ENCODE results near the gene NSD1.

The NSD1 gene

DNA sequence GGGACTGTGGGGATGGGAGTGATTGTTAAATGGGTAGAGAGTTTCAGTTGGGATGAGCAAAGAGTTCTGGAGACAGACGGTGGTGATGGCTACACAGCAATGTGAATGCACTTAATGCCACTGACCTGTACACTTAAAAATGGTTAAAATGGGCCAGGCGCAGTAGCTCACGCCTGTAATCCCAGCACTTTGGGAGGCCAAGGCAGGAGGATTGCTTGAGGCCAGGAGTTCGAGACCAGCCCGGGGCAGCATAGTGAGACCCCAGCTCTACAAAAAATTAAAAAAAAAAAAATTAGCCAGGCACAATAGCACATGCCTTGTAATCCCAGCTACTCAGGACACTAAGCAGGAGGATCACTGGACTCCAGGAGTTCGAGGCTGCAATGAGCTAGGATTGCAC, 210.2 kb downstream of the NSD1 start:
- DNase-seq: no peak

DNA sequence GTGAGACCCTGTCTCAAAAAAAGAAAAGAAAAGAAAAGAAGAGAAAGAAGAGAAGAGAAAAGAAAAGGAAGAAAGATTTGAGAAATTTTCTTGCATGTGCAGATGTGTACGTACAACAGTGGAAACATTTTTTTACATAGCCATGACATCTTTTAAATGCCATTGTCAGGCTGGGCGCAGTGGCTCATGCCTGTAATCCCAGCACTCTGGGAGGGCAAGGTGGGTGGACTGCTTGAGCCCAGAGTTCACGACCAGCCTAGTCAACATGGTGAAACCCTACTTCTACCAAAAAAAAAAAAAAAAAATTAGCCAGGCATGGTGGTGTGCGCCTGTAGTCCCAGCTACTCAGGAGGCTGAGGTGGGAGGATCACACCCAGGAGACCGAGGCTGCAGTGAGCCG, 211.3 kb downstream of the NSD1 start:
- DNase-seq: no peak

DNA sequence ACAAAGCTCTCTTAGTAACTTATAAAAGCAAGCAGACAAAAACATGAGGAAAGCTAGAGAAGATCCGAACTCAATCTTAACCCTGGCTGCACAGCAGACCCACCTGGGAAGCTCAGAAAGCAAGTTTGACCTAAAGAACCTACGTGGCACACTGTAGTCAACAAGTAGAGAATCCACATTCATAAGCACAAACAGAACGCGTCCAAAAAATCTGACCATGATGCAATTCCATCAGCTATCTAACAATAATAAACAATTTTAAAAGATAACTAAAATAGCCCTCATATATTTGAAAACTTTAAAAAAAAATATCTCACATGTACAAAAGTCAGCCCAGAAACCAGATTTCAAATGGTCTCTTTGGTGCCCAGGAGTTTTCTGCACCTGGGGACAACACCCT, 213.2 kb downstream of the NSD1 start:
- DNase-seq: no peak

DNA sequence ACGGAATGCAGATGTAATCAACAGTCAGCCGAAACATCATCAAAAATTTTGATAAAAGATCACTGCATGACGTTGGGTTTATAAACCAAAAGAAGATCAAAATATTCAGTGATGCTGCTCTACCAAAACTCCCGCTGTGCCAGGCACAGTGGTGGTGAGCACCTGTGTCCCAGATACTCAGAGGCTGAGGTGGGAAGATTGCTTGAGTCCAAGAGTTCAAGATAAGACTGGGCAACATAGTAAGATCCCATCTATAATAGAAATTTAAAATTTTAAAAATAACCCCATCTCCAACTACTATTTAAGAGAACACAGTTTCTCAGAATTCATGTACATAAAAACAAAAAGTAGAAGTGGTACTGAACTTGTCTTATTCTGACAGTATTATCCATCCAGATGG, 214.1 kb downstream of the NSD1 start:
- DNase-seq: no peak

DNA sequence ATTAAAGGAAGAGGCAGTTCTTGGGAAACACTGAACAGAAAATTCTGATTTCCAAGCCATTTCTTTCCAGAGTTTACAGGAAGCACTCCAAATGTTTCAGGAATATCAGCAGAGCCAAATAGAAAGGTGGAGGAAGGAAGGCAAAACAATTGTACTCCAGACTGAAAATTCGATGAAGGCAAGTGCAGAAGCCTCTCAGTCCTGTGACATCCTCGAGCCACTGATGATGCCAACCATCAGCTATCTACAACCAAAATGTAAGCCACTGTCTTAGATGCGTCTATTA, 215.7 kb downstream of the NSD1 start:
- DNase-seq: no peak

DNA sequence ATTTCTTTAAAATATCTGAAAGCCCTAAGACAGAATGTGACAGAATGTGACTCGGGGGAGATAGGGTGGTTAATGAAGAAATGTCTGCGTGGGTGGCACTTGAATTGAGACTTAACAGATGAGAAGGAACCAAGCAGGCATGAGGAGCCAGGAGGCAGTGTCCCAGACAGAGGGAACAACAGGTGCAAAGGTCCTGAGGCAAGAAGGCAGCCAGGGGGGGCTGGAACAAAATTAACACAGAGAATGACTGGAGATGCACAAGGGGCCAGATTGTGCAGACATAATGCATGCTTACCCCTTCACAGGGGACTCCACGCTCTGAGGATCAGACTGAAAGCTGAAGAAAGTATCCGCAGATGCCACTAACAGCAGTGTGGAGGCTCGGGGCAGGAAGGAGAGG, 216.2 kb downstream of the NSD1 start:
- no peak for DNase-seq

Data from hypothalamus (tissue), 51 donors.